ENCODE measurements around the gene SGTA.
A peak's percentile ranks its signal among the peaks of the same experiment; 100 is the strongest.
"Not testable (repeated sequence)": the region's sequence is repeated elsewhere in the genome, so short reads cannot be mapped to it uniquely, and the experiment has no call there.

Gene SGTA

DNA sequence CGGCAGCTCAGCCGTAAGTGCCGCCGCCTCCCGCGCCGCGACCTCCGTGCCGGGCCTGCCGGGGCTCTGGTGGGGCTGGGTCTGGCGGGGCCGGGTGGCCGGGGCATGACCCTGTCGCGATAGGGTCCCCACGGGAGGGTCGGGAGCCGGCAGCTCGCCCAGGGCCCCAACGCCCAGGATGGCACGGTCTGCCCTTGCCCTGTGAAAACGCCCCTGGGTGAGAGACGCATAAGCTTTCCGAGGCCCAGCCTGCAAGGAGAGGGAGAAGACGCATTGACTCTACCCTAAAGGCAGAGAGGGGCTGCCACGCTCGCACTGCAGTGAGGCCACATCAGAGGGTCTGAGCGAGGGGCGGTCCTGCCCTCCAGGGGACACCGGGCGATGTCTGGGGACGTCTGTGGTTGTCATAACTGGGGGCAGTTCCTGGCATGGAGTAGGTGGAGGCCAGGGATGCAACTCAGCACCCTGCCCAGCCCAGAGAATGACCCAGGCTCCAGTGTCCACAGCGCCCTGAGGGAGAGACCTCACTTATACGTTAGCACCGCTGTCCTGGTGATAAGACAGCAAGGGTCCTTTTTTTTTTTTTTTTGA, 37.1 kb upstream of the SGTA start:
- TF ChIP-seq POLR2AphosphoS5 (IDR thresholded peaks at IDR 0.05; ENCODE audit: low read depth) (no peak), SPI1 (IDR thresholded peaks at IDR 0.05; ENCODE audit: borderline replicate concordance, low read depth) (no peak), GABPA (IDR thresholded peaks at IDR 0.05; ENCODE audit: low read depth) (no peak)
- TF ChIP-seq, protein P1, sequence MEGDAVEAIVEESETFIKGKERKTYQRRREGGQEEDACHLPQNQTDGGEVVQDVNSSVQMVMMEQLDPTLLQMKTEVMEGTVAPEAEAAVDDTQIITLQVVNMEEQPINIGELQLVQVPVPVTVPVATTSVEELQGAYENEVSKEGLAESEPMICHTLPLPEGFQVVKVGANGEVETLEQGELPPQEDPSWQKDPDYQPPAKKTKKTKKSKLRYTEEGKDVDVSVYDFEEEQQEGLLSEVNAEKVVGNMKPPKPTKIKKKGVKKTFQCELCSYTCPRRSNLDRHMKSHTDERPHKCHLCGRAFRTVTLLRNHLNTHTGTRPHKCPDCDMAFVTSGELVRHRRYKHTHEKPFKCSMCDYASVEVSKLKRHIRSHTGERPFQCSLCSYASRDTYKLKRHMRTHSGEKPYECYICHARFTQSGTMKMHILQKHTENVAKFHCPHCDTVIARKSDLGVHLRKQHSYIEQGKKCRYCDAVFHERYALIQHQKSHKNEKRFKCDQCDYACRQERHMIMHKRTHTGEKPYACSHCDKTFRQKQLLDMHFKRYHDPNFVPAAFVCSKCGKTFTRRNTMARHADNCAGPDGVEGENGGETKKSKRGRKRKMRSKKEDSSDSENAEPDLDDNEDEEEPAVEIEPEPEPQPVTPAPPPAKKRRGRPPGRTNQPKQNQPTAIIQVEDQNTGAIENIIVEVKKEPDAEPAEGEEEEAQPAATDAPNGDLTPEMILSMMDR (IDR thresholded peaks at IDR 0.05; ENCODE audit: insufficient read depth, low read length) = no peak
- TF ChIP-seq, protein P2, sequence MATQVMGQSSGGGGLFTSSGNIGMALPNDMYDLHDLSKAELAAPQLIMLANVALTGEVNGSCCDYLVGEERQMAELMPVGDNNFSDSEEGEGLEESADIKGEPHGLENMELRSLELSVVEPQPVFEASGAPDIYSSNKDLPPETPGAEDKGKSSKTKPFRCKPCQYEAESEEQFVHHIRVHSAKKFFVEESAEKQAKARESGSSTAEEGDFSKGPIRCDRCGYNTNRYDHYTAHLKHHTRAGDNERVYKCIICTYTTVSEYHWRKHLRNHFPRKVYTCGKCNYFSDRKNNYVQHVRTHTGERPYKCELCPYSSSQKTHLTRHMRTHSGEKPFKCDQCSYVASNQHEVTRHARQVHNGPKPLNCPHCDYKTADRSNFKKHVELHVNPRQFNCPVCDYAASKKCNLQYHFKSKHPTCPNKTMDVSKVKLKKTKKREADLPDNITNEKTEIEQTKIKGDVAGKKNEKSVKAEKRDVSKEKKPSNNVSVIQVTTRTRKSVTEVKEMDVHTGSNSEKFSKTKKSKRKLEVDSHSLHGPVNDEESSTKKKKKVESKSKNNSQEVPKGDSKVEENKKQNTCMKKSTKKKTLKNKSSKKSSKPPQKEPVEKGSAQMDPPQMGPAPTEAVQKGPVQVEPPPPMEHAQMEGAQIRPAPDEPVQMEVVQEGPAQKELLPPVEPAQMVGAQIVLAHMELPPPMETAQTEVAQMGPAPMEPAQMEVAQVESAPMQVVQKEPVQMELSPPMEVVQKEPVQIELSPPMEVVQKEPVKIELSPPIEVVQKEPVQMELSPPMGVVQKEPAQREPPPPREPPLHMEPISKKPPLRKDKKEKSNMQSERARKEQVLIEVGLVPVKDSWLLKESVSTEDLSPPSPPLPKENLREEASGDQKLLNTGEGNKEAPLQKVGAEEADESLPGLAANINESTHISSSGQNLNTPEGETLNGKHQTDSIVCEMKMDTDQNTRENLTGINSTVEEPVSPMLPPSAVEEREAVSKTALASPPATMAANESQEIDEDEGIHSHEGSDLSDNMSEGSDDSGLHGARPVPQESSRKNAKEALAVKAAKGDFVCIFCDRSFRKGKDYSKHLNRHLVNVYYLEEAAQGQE (IDR thresholded peaks at IDR 0.05; ENCODE audit: insufficient replicate concordance, low read depth) = no peak
- no peaks in the 10 kb centered on the region for H3K27me3 ChIP-seq (ENCODE audit: insufficient read depth, poor library complexity, severe bottlenecking)
- H3K4me3 ChIP-seq (replicated peaks; ENCODE audit: insufficient read depth, low read length) = peak overlapping the region; percentile 50
- no peak for DNase-seq (ENCODE audit: low read depth in 1 of 2, low spot score in 1 of 2)
- H3K27ac ChIP-seq (replicated peaks) = no peak overlapping the region

DNA sequence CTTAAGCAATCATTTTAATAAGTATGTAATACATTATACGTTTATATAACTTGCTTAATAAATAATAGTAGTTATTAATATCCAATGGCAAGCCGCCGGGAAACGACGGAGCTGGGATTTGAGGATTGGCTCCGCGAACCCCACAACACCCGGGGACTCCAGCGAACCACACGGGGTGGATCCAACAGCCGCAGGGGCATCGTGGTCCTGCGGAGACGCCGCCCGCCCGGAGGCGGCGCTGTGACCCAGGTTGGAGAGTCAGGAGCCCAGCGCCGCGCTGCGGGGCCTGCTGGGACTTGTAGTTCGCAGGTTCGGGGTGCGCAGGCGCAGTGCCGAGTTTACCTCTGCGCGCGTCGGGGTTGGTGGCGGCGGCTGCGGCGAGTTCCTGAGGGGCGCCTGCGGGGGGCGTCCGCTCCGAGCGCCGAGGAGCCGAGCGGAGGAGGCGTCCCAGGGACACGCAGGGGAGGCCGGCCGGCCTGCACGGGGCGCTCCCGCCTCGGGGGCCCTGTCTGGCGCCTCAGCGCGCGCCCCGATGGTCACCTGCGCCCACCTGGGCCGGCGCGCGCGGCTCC, 36.6 kb upstream of the SGTA start, which contains the start of gene ZNF554:
ZNF554 (plus strand) TSS at position 329 of the 572 bp plus-strand sequence; CDS start at position 533, 204 bp downstream.
- Histone ChIP-seq H3K27me3 (ENCODE audit: insufficient read depth, poor library complexity, severe bottlenecking) (no peaks in the 10 kb centered on the region), H3K4me3 (replicated peaks; ENCODE audit: insufficient read depth, low read length) (peak within 1 kb of the TSS; percentile 50), H3K27ac (replicated peaks) (no peak within 1 kb of the TSS)
- peak; percentile 94 to 95 for DNase-seq (ENCODE audit: low read depth in 1 of 2, low spot score in 1 of 2)
- TF ChIP-seq, protein P1 (IDR thresholded peaks at IDR 0.05; ENCODE audit: insufficient read depth, low read length) = peak; percentile 97
- TF ChIP-seq, protein P2 (IDR thresholded peaks at IDR 0.05; ENCODE audit: insufficient replicate concordance, low read depth) = no peak
- no peak for TF ChIP-seq SPI1 (IDR thresholded peaks at IDR 0.05; ENCODE audit: borderline replicate concordance, low read depth)
- TF ChIP-seq POLR2AphosphoS5 (IDR thresholded peaks at IDR 0.05; ENCODE audit: low read depth) = no peak; the same call in 1 of the 2 replicates

DNA sequence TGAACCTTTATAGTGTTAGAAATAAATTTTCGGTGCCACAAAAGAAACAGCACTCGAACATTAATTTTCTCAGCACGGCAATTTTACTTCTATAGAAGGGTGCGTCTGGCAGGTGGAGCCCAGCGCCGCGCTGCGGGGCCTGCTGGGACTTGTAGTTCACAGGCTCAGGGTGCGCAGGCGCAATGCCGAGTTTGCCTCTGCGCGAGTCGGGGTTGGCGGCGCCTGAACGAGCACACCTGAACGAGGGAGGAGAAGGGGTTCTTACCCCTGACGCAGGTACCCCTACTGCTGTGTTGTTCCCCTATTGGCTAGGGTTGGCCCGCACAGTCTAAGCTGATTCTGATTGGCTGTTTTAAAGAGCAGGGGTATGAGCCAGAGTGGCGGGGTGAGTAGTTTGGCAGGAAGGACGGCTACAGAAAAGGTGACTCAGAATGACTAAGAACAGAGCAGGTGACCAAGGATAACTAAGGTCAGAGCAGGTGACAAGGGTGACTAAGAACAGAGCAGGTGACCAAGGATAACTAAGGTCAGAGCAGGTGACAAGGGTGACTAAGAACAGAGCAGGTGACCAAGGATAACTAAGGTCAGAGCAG, 34.3 kb upstream of the SGTA start:
- H3K4me3 ChIP-seq (replicated peaks; ENCODE audit: insufficient read depth, low read length); H3K27me3 ChIP-seq (ENCODE audit: insufficient read depth, poor library complexity, severe bottlenecking); H3K27ac ChIP-seq (replicated peaks); DNase-seq (ENCODE audit: low read depth in 1 of 2, low spot score in 1 of 2): not testable (repeated sequence)

DNA sequence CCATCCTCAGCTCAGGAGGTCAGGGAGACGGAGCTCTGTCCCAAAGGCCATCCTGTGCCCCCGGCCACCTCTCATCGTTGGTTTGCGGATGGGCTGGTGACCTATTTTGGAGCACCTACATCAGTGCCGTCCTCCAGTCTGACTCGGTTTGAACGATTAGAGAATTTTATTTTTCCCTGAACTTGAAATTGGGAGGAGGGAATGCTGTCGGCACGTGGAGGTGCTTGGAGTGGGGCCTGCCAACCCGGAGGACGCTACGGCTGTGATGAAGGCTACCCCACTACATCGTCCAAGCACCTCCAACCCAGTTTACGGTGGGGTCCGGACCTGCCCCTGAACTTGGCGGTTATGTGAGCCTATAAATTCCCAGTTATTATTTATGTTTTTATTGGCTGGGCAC, 33.6 kb upstream of the SGTA start:
- Histone ChIP-seq H3K27ac (replicated peaks) (no peak overlapping the region), H3K27me3 (ENCODE audit: insufficient read depth, poor library complexity, severe bottlenecking) (no peaks in the 10 kb centered on the region), H3K4me3 (replicated peaks; ENCODE audit: insufficient read depth, low read length) (no peak overlapping the region)
- DNase-seq (ENCODE audit: low read depth in 1 of 2, low spot score in 1 of 2) = no peak
- TF ChIP-seq, protein P2 (IDR thresholded peaks at IDR 0.05; ENCODE audit: insufficient replicate concordance, low read depth) = no peak
- TF ChIP-seq GABPA (IDR thresholded peaks at IDR 0.05; ENCODE audit: low read depth) (no peak), POLR2AphosphoS5 (IDR thresholded peaks at IDR 0.05; ENCODE audit: low read depth) (no peak), SPI1 (IDR thresholded peaks at IDR 0.05; ENCODE audit: borderline replicate concordance, low read depth) (no peak)
- TF ChIP-seq, protein P1 (IDR thresholded peaks at IDR 0.05; ENCODE audit: insufficient read depth, low read length) = no peak
